Suprapubic skin (tissue), 4 donors: ENCODE results near the gene GRIP2. TPM values are rescaled to one million over a fixed set of nuclear protein-coding genes. Genes with fewer than 3 reads are reported as not detected.

Experiments used
- DNase-seq, 2 donors: peaks; one replicate each; pipeline ENCODE4 v3.0.0-alpha.2; 2019; ENCODE audit warnings: low spot score in 2 of 2
- H3K27ac ChIP-seq: fragments of 200-600 bp; sonication (generic); one replicate; pipeline ENCODE4 v1.5.1; 2019
- H3K27me3 ChIP-seq: fragments of 200-600 bp; sonication (generic); one replicate; pipeline ENCODE4 v1.5.1; 2019
- H3K36me3 ChIP-seq: fragments of 200-600 bp; sonication (generic); one replicate; pipeline ENCODE4 v1.5.1; 2019
- H3K4me1 ChIP-seq: fragments of 200-600 bp; sonication (generic); one replicate; pipeline ENCODE4 v1.5.1; 2019
- H3K4me3 ChIP-seq: fragments of 200-600 bp; sonication (generic); one replicate; pipeline ENCODE4 v1.5.1; 2019; ENCODE audit warnings: mild to moderate bottlenecking
- H3K9me3 ChIP-seq: fragments of 200-600 bp; sonication (generic); one replicate; pipeline ENCODE4 v1.5.1; 2019
- EP300 ChIP-seq: sonication (generic); formaldehyde crosslinking; IDR thresholded peaks from one replicate; pipeline ENCODE4 v1.6.1; 2017; ENCODE audit warnings: antibody characterized with exemption
- POLR2A ChIP-seq, 2 donors: fragments of 450-650 bp; IDR thresholded peaks; one replicate each; pipeline ENCODE4 v1.6.1; 2017; ENCODE audit warnings: antibody characterized with exemption in 2 of 2, mild to moderate bottlenecking in 2 of 2, moderate library complexity in 2 of 2
- POLR2AphosphoS5 ChIP-seq, 3 donors: sonication (generic); formaldehyde crosslinking; IDR thresholded peaks; one replicate each; pipeline ENCODE4 v1.6.1; 2017; ENCODE audit warnings: antibody characterized with exemption in 3 of 3
- WGBS: methylation state at CpG from one replicate; pipeline ENCODE4 v1.1.5; 2018; 5-methylcytosine and 5-hydroxymethylcytosine counted together
- total RNA-seq, 4 donors: library from RNA; depleted of rRNA; stranded (reverse); fragments of >200 nt; gene quantifications; one replicate each; pipeline ENCODE4 v1.1.0, GENCODE V29; 2016
- TF ChIP-seq, protein P1 (sequence below), 2 donors: fragments of 200-600 bp in 1 of 2; fragments of 450-650 bp in 1 of 2; sonication (generic) in 1 of 2; IDR thresholded peaks; one replicate each; pipeline ENCODE4 v1.5.1; 2016 to 2019; ENCODE audit warnings: antibody characterized with exemption in 2 of 2, mild to moderate bottlenecking in 1 of 2, moderate library complexity in 1 of 2

The GRIP2 gene
- total RNA-seq, 4 donors from 2014 or later = 0.65 to 5.8 (median 3.0) TPM

DNA sequence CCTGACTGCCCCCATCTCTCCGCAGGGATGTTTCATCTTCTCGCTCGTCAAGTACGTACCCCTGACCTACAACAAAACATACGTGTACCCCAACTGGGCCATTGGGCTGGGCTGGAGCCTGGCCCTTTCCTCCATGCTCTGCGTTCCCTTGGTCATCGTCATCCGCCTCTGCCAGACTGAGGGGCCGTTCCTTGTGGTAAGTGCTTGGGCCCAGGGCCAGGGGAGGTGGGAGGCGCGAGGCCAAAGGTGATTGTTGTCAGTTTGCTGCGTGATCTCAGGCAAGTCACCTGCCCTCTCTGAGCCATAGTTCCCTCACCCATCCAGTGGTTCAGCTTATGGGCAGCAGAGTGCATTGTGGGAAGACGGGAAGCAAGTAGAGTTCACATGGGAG is 58.5 kb downstream of the GRIP2 start:
- Histone ChIP-seq H3K9me3 (no peaks in the 10 kb centered on the region), H3K4me3 (no peak overlapping the region), H3K4me1 (no peaks in the 10 kb centered on the region), H3K36me3 (peaks cover 83% of the 10 kb centered on the region), H3K27ac (no peak overlapping the region), H3K27me3 (no peaks in the 10 kb centered on the region)
- no peak for DNase-seq
- 95% methylated on average over 13 of the region's 13 CpGs for WGBS
- TF ChIP-seq POLR2AphosphoS5 (IDR thresholded peaks at IDR 0.05) (no peak), EP300 (no peak), POLR2A (IDR thresholded peaks at IDR 0.05) (no peak)
- TF ChIP-seq, protein P1, sequence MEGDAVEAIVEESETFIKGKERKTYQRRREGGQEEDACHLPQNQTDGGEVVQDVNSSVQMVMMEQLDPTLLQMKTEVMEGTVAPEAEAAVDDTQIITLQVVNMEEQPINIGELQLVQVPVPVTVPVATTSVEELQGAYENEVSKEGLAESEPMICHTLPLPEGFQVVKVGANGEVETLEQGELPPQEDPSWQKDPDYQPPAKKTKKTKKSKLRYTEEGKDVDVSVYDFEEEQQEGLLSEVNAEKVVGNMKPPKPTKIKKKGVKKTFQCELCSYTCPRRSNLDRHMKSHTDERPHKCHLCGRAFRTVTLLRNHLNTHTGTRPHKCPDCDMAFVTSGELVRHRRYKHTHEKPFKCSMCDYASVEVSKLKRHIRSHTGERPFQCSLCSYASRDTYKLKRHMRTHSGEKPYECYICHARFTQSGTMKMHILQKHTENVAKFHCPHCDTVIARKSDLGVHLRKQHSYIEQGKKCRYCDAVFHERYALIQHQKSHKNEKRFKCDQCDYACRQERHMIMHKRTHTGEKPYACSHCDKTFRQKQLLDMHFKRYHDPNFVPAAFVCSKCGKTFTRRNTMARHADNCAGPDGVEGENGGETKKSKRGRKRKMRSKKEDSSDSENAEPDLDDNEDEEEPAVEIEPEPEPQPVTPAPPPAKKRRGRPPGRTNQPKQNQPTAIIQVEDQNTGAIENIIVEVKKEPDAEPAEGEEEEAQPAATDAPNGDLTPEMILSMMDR (IDR thresholded peaks at IDR 0.05) = no peak

DNA sequence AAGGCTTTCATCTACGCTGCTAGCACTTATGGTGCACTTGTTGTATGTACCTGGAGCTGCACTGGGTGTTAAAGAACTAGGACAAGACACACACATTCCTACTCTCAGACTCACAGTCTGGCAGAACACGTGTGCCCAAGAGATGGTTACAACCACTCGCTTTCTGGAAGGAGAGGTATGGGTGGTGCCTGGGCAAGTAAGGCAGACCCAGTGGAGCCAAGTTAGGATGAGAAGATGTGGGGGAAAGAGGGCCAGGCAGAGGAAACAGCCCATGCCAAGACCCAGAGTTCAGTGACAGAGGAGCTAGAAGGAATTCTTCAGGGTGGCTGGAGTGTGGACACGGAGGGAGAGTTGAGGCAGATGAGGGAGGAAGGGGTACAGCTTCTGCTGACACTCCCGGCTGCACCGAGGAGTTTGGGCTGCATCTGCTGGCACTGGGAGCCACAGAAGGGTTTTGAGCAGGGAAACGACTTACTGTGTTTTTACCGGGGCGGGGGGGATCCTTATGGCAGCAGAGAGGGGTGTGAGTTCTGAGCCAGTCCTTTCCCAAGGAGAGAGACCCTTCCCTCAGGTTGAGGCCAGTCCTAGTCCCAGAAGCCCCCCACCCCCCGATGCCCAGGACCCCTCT is 59.0 kb downstream of the GRIP2 start:
- TF ChIP-seq, protein P1 (IDR thresholded peaks at IDR 0.05) = no peak
- TF ChIP-seq POLR2AphosphoS5 (IDR thresholded peaks at IDR 0.05) (no peak), POLR2A (IDR thresholded peaks at IDR 0.05) (no peak), EP300 (no peak)
- H3K9me3 ChIP-seq = no peaks in the 10 kb centered on the region
- no peak overlapping the region for H3K27ac ChIP-seq
- H3K27me3 ChIP-seq = no peaks in the 10 kb centered on the region
- peaks cover 83% of the 10 kb centered on the region for H3K36me3 ChIP-seq
- 83% methylated on average over 10 of the region's 10 CpGs for WGBS
- no peaks in the 10 kb centered on the region for H3K4me1 ChIP-seq
- no peak for DNase-seq
- H3K4me3 ChIP-seq = no peak overlapping the region

DNA sequence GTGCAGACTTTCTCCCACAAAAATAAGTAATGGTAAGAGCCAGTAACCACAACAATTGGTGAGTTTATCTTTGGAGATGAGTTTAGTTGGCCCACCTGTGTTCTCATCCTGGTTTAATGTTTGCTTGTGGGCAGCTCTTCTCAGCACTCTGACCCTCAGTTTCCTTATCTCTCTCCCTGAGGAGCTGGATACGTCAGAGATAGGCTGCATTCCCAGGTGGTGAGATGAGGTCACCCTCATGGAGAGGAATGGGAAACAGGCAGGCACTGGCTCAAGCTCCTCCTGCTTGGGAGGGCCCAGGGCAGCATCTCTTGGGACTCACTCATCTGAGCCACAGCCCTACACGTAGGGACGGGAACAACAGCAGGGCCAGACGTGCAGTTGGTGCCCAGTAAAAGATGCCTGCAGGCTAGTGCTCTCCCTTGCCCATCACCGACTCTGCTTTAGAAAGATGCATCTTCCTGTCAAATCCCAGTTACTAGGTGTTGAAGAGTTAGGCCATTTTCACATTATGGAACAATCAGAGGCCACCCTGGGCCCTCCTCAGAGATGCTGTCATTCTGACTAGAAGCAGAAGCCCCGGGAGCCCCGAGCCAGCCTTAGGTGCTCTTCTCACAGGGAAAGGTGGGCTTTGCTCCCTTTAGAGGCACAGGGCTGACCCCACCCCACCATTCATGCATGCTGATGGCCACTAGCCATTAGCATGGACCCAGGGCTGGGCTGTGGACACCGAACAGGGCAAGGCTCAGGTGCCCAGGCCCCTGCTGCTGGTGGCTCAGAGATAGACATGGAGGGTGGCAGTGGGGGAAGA is 59.7 kb downstream of the GRIP2 start:
- DNase-seq = no peak
- no peaks in the 10 kb centered on the region for H3K4me1 ChIP-seq
- H3K4me3 ChIP-seq = no peak overlapping the region
- TF ChIP-seq EP300 (no peak), POLR2AphosphoS5 (IDR thresholded peaks at IDR 0.05) (no peak), POLR2A (IDR thresholded peaks at IDR 0.05) (no peak)
- TF ChIP-seq, protein P1 (IDR thresholded peaks at IDR 0.05) = no peak
- H3K36me3 ChIP-seq = peaks cover 85% of the 10 kb centered on the region
- H3K27ac ChIP-seq = no peak overlapping the region
- WGBS = 75% methylated on average over 5 of the region's 8 CpGs
- H3K27me3 ChIP-seq = no peaks in the 10 kb centered on the region
- no peaks in the 10 kb centered on the region for H3K9me3 ChIP-seq

DNA sequence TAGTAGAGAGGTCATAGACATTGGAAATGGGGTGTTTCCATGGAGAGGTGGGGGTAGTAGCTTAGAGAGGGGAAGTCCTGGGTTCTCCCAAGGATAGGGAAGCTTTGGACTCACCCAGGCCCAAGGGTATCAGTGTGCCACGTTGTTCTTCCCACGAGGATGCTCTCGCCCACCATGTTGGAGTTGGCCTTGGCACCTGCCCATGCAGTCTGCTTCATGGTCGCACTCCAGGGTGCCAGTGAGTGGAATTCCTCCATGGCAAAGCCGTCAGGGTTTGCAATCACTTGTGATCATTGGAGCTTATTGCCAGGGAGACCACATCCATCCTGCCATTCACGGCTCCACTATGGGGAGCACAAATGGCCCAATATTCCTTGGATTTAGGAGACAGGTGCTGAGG is 60.6 kb downstream of the GRIP2 start:
- H3K4me3 ChIP-seq = no peak overlapping the region
- WGBS = 73% methylated on average over 5 of the region's 6 CpGs
- H3K9me3 ChIP-seq = no peaks in the 10 kb centered on the region
- H3K27ac ChIP-seq = no peak overlapping the region
- no peaks in the 10 kb centered on the region for H3K4me1 ChIP-seq
- no peak for DNase-seq
- H3K36me3 ChIP-seq = peaks cover 87% of the 10 kb centered on the region
- no peaks in the 10 kb centered on the region for H3K27me3 ChIP-seq
- TF ChIP-seq, protein P1 (IDR thresholded peaks at IDR 0.05) = no peak
- no peak for TF ChIP-seq POLR2A (IDR thresholded peaks at IDR 0.05)
- no peak for TF ChIP-seq POLR2AphosphoS5 (IDR thresholded peaks at IDR 0.05)
- no peak for TF ChIP-seq EP300

DNA sequence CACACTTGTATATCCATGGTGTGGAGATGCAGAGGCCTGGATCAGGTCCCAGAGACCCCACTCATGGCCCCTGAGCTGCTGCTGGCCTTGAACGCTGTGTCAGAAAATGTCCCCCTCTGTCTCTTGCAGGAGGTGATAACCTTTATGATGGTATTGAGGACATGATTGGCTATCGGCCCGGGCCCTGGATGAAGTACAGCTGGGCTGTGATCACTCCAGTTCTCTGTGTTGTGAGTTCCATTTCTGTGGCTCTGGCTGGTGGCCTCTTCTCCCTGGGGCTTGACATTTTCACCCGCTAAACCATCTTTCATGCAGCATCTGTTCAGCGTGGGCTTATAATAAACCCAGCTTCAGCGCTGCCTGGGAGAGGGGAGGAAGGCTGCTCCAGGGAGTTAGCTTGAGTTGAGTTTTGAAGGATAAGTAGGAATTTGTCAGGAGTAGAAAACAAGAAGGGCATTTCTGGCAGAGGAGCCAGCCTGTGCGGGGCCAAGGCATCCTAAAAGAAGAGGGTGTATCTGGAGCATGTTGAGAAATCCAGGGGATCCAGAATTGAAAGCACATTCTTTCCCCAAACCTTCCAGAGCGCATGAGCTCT is 61.1 kb downstream of the GRIP2 start:
- TF ChIP-seq EP300 (no peak), POLR2AphosphoS5 (IDR thresholded peaks at IDR 0.05) (no peak), POLR2A (IDR thresholded peaks at IDR 0.05) (no peak)
- TF ChIP-seq, protein P1 (IDR thresholded peaks at IDR 0.05) = no peak
- H3K4me3 ChIP-seq = no peak overlapping the region
- DNase-seq = no peak
- no peak overlapping the region for H3K27ac ChIP-seq
- no peaks in the 10 kb centered on the region for H3K9me3 ChIP-seq
- H3K36me3 ChIP-seq = peaks cover 87% of the 10 kb centered on the region
- H3K4me1 ChIP-seq = no peaks in the 10 kb centered on the region
- no peaks in the 10 kb centered on the region for H3K27me3 ChIP-seq
- 90% methylated on average over 8 of the region's 8 CpGs for WGBS
